MM.1S (cell line): ENCODE measurements around the gene HERC4.

ENCODE experiments used
- DNase-seq: peaks from one replicate; pipeline ENCODE4 v3.0.0-alpha.2; 2015
- H2AFZ ChIP-seq: fragments of 300-600 bp; sonication (generic); 2 replicates; pipeline ENCODE4 v1.6.0; 2016; ENCODE audit warnings: antibody characterized with exemption, low read length
- H3F3A ChIP-seq: fragments of 300-600 bp; sonication (generic); 2 replicates; pipeline ENCODE4 v1.6.1; 2016; ENCODE audit warnings: mild to moderate bottlenecking, antibody characterized with exemption, low read length, moderate library complexity, mixed read lengths; ENCODE audit not compliant: insufficient read depth
- H3K27ac ChIP-seq: fragments of 300-600 bp; sonication (generic); 2 replicates; pipeline ENCODE4 v1.5.1; 2016; ENCODE audit warnings: mild to moderate bottlenecking, low read length
- H3K27me3 ChIP-seq: fragments of 300-600 bp; sonication (generic); replicated peaks from 2 replicates; pipeline ENCODE4 v1.6.0; 2016; ENCODE audit warnings: low read length; ENCODE audit not compliant: insufficient read depth
- H3K36me3 ChIP-seq: fragments of 300-600 bp; sonication (generic); replicated peaks from 2 replicates; pipeline ENCODE4 v1.6.1; 2016; ENCODE audit warnings: mild to moderate bottlenecking, low read length, mixed read lengths; ENCODE audit not compliant: insufficient read depth
- H3K4me1 ChIP-seq: fragments of 300-600 bp; sonication (generic); 2 replicates; pipeline ENCODE4 v1.6.1; 2016; ENCODE audit warnings: low read length, mixed read lengths
- H3K4me2 ChIP-seq: fragments of 300-600 bp; sonication (generic); 2 replicates; pipeline ENCODE4 v1.6.0; 2016; ENCODE audit warnings: low read depth, low read length
- H3K4me3 ChIP-seq: fragments of 300-600 bp; sonication (generic); 2 replicates; pipeline ENCODE4 v1.5.1; 2016; ENCODE audit warnings: low read length, mixed read lengths
- H3K79me2 ChIP-seq: fragments of 300-600 bp; sonication (generic); 2 replicates; pipeline ENCODE4 v1.6.1; 2016; ENCODE audit warnings: mixed run types, low read length, mixed read lengths
- H3K9ac ChIP-seq: fragments of 300-600 bp; sonication (generic); 2 replicates; pipeline ENCODE4 v1.6.1; 2016; ENCODE audit warnings: low read length, mixed read lengths
- H3K9me2 ChIP-seq: fragments of 300-600 bp; sonication (generic); replicated peaks from 2 replicates; pipeline ENCODE4 v1.6.1; 2016; ENCODE audit warnings: mild to moderate bottlenecking, low read length, mixed read lengths; ENCODE audit not compliant: insufficient read depth
- H3K9me3 ChIP-seq: fragments of 300-600 bp; sonication (generic); replicated peaks from 2 replicates; pipeline ENCODE4 v1.6.1; 2016; ENCODE audit warnings: mild to moderate bottlenecking, low read length, mixed read lengths; ENCODE audit not compliant: insufficient read depth
- H4K20me1 ChIP-seq: fragments of 300-600 bp; sonication (generic); 2 replicates; pipeline ENCODE4 v1.6.1; 2016; ENCODE audit warnings: mild to moderate bottlenecking, low read length, moderate library complexity, mixed read lengths; ENCODE audit not compliant: insufficient read depth
- CTCF ChIP-seq: fragments of 300-600 bp; sonication (generic); IDR thresholded peaks from 2 replicates; pipeline ENCODE4 v1.5.1; 2016; ENCODE audit warnings: antibody characterized with exemption, low read length, mixed read lengths
- EZH2 ChIP-seq: fragments of 300-600 bp; sonication (generic); optimal IDR thresholded peaks from 2 replicates; pipeline ENCODE3; 2017; ENCODE audit warnings: low read depth, mild to moderate bottlenecking, antibody characterized with exemption, low read length, mixed read lengths
- EZH2phosphoT487 ChIP-seq: fragments of 300-600 bp; sonication (generic); IDR thresholded peaks from 2 replicates; pipeline ENCODE4 v1.6.1; 2018; ENCODE audit warnings: antibody characterized with exemption, low read length

HERC4 gene

GRCh38 chr10:68111584-68111983 lies 36.5 kb upstream of the HERC4 start:
- Histone ChIP-seq H2AFZ (no peak overlapping the region), H3K79me2 (no peaks in the 10 kb centered on the region), H3K4me3 (no peak overlapping the region), H3K27ac (no peak overlapping the region), H3K9me3 (no peaks in the 10 kb centered on the region), H3K9me2 (no peaks in the 10 kb centered on the region), H3K4me2 (no peak overlapping the region), H3K36me3 (no peaks in the 10 kb centered on the region), H3K27me3 (no peaks in the 10 kb centered on the region), H3K9ac (no peak overlapping the region), H4K20me1 (no peaks in the 10 kb centered on the region), H3K4me1 (no peaks in the 10 kb centered on the region), H3F3A (no peaks in the 10 kb centered on the region)
- no peak for DNase-seq
- TF ChIP-seq CTCF (no peak), EZH2phosphoT487 (no peak), EZH2 (no peak)

GRCh38 chr10:68110027-68110426 lies 34.9 kb upstream of the HERC4 start:
- TF ChIP-seq CTCF, result no peak
- H3K4me2 ChIP-seq, result no peak overlapping the region

GRCh38 chr10:68109331-68109730 lies 34.2 kb upstream of the HERC4 start, which contains the start of gene MYPN:
TSS of gene MYPN (plus strand) at chr10:68109488. CDS start at chr10:68121439, 11,951 bp downstream.
- Histone ChIP-seq H3K9me2 (no peaks in the 10 kb centered on the region), H3K4me2 (no peak within 1 kb of the TSS), H3K79me2 (no peaks in the 10 kb centered on the region), H3K9ac (no peak within 1 kb of the TSS), H3K9me3 (no peaks in the 10 kb centered on the region), H3K27me3 (no peaks in the 10 kb centered on the region), H3K27ac (no peak within 1 kb of the TSS), H3F3A (no peaks in the 10 kb centered on the region), H3K4me3 (no peak within 1 kb of the TSS), H3K36me3 (no peaks in the 10 kb centered on the region), H2AFZ (no peak within 1 kb of the TSS), H4K20me1 (no peaks in the 10 kb centered on the region), H3K4me1 (no peaks in the 10 kb centered on the region)
- DNase-seq, result no peak
- TF ChIP-seq EZH2, result no peak
- no peak for TF ChIP-seq CTCF
- no peak for TF ChIP-seq EZH2phosphoT487

More at GRCh38 chr10:68110027-68110426, 34.9 kb upstream of the HERC4 start:
- DNase-seq, result no peak
- H3F3A ChIP-seq, result no peaks in the 10 kb centered on the region
- H3K9me3 ChIP-seq, result no peaks in the 10 kb centered on the region
- H3K36me3 ChIP-seq, result no peaks in the 10 kb centered on the region
- H3K4me1 ChIP-seq, result no peaks in the 10 kb centered on the region
- H3K9ac ChIP-seq, result no peak overlapping the region
- H3K27ac ChIP-seq, result no peak overlapping the region
- no peak overlapping the region for H3K4me3 ChIP-seq
- H2AFZ ChIP-seq, result no peak overlapping the region
- no peaks in the 10 kb centered on the region for H3K27me3 ChIP-seq
- H4K20me1 ChIP-seq, result no peaks in the 10 kb centered on the region
- H3K9me2 ChIP-seq, result no peaks in the 10 kb centered on the region
- no peaks in the 10 kb centered on the region for H3K79me2 ChIP-seq
